OCI-LY7 (cell line): ENCODE measurements around the gene FAM174A.

Source experiments
- CTCF ChIP-seq: fragments of 200-600 bp; sonication (generic); conservative IDR thresholded peaks from 2 replicates; pipeline ENCODE4 v1.5.1; 2014; ENCODE audit warnings: mild to moderate bottlenecking, antibody characterized with exemption, low read length, moderate library complexity, mixed read lengths
- EZH2phosphoT487 ChIP-seq: fragments of 200-600 bp; sonication (generic); IDR thresholded peaks from 2 replicates; pipeline ENCODE4 v1.6.1; 2018; ENCODE audit warnings: low read depth, borderline replicate concordance, mild to moderate bottlenecking, mixed run types, antibody characterized with exemption, low read length, moderate library complexity, mixed read lengths

- TF ChIP-seq CTCF (no peak), EZH2phosphoT487 (no peak)
Observed at GRCh38 chr5:100542086-100542485, 6.9 kb downstream of the FAM174A start.
